ENCODE measurements around the gene ZNRF4.

The ZNRF4 gene

DNA sequence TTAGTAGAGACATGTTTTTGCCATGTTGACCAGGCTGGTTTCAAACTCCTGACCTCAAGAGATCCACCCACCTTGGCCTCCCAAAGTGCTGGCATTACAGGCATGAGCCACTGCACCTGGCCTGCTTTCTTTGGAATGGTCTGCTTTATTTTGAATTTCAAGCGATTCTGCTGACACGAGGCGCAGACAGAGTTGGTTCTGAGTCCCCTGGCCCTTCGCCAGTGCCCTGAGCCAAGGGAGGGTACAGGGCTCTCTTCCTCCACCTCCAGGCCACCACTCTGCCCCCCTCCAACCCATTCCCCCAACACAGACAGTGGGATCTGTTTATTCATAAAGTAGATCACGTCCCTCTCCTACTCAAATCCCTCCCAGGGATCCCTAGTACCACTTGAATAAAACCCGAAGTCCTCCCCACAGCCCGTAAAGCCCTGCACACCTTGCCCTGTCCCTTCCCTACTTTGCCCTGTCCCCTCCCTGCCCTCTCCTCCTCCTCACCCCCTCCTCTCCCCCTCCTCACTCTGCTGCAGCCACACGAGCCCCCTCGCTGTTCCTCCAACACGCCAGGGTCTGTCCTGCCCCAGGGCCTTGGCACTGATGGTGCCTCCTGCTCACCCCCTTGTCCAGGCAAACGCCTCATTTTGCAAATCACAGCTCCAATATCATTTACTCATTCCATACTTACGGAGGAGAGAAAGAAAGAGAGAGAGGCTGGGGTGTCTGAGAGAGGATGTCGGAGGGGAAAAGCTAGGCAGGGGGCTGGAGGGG is 22.4 kb downstream of the ZNRF4 start:
- DNase-seq (ENCODE audit: low read depth, low spot score): no peak
- CTCF ChIA-PET: no interaction called here
- POLR2A ChIA-PET: no interaction called here
- no peak overlapping the region for H3K4me3 ChIP-seq (ENCODE audit: low read depth, low read length)
- TF ChIP-seq, protein P1, sequence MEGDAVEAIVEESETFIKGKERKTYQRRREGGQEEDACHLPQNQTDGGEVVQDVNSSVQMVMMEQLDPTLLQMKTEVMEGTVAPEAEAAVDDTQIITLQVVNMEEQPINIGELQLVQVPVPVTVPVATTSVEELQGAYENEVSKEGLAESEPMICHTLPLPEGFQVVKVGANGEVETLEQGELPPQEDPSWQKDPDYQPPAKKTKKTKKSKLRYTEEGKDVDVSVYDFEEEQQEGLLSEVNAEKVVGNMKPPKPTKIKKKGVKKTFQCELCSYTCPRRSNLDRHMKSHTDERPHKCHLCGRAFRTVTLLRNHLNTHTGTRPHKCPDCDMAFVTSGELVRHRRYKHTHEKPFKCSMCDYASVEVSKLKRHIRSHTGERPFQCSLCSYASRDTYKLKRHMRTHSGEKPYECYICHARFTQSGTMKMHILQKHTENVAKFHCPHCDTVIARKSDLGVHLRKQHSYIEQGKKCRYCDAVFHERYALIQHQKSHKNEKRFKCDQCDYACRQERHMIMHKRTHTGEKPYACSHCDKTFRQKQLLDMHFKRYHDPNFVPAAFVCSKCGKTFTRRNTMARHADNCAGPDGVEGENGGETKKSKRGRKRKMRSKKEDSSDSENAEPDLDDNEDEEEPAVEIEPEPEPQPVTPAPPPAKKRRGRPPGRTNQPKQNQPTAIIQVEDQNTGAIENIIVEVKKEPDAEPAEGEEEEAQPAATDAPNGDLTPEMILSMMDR (IDR thresholded peaks at IDR 0.05; ENCODE audit: insufficient read depth, low read length, missing control alignments): no peak

DNA sequence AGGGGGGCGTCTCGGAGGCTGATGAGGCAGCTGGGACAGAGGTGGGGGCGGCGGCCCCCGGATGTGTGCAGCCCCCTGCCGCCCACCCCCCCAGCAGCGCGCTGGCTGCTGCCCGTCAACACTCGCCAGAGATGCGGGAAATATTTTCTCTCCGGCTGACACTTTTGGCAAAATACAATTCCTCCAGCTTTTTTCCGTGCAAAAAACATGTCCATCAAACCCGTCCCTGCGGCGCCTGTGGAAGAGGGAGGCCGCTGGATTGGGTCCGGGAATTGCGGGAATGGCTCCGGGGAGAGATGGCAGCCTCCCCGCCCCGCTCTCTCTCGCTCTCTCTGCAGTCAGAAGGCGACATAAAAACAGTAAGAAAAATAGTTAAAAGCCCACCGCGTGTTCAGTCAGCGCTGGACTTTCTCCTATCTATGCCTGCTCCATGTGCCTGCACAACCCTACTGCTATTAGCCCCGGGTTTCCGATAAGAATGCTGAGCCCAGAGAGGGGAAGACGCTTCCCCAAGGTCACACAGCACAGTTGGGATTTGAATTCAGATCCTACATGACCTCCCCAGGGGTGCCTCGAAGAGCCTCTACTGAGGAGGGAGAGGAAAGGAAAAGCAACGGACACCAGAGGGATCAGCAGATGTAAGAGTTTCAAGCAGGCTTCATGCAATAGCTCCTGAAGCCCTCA is 23.2 kb downstream of the ZNRF4 start:
- no peak for DNase-seq (ENCODE audit: low read depth, low spot score)
- H3K4me3 ChIP-seq (ENCODE audit: low read depth, low read length): no peak overlapping the region
- TF ChIP-seq, protein P1 (IDR thresholded peaks at IDR 0.05; ENCODE audit: insufficient read depth, low read length, missing control alignments): no peak
- ChIA-PET POLR2A (no interaction called here), CTCF (no interaction called here)

DNA sequence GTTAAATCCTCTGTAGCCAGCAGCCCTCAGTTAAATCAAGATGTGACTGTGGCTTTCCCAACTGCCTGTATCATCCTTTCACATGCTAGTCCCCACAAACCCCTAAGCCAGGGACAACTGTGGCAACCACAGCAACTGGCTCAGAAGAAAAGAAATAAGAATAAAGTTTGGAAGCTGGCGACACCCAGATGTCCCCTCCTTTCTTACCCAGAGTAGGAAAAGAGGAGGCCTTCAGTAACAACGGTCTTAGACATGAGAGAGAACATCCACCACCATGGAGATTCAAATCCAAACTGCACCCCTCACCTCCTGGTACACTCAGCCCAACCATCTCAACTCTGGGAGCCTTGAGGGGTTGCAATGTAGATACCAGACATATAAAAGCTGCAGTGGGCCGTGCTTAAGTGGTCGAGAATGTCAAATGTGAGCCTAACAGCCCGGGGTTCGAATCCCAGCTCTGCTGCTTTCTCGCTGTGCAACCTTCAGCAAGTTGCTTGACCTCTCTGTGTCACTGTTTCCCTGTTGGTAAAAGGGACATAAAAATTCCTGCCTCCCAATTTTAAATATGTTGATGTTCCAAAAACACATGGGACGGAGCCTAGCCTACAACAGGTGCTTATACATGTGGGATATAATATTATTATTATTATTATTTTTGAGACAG is 23.8 kb downstream of the ZNRF4 start:
- CTCF ChIA-PET: no interaction called here
- TF ChIP-seq, protein P1 (IDR thresholded peaks at IDR 0.05; ENCODE audit: insufficient read depth, low read length, missing control alignments): no peak
- H3K4me3 ChIP-seq (ENCODE audit: low read depth, low read length): no peak overlapping the region
- POLR2A ChIA-PET: no interaction called here
- DNase-seq (ENCODE audit: low read depth, low spot score): no peak

DNA sequence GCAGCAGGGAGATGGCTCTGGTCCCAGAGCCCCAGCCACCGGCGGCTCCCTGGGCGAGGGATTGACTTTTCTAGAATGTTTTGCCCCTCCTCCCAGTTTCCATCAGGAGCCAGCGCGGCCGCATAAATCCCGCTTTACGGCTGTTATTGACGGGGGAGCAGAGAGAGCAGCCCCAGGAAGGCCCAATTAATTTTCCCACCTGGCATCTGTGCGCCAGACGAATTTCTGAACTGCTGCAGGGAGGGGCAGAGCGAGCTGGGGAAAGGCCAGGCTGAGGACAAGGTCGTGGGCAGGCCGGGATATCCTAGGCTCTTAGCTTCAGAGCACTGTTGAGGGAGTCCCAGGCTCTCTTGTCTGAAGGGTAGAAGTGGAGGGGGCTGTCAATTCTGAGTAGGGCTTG is 24.7 kb downstream of the ZNRF4 start:
- no peak overlapping the region for H3K4me3 ChIP-seq (ENCODE audit: low read depth, low read length)
- TF ChIP-seq, protein P1 (IDR thresholded peaks at IDR 0.05; ENCODE audit: insufficient read depth, low read length, missing control alignments): no peak
- DNase-seq (ENCODE audit: low read depth, low spot score): no peak
- CTCF ChIA-PET: interaction anchor here (1.0 kb wide), 1 partner anchor 8 kb away, joined by 3 read pairs; no protein-coding TSS in a partner anchor
- POLR2A ChIA-PET: no interaction called here

DNA sequence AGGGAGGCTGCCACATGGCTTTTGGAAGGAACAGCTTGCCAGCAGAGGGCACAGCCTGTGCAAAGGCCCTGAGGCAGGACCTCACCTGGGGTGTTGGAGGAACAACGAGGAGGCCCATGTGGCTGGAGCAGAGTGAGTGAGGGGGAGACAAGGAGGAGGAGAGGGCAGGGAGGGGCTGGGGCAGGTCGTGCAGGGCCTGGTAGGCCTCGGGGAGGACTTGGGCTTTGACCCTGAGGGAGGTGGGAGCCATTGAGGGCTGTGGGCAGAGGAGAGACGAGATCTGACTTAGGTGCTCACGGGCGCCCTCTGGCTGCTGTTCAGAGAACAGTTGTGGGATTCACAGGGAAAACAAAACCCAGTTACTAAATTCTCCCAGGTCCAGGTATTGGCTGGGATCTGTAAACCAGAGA is 25.2 kb downstream of the ZNRF4 start:
- DNase-seq (ENCODE audit: low read depth, low spot score): no peak
- no peak overlapping the region for H3K4me3 ChIP-seq (ENCODE audit: low read depth, low read length)
- TF ChIP-seq, protein P1 (IDR thresholded peaks at IDR 0.05; ENCODE audit: insufficient read depth, low read length, missing control alignments): peak; percentile 21
- POLR2A ChIA-PET: no interaction called here
- CTCF ChIA-PET: interaction anchor here (1.0 kb wide), 1 partner anchor 9 kb away, joined by 3 read pairs; no protein-coding TSS in a partner anchor

DNA sequence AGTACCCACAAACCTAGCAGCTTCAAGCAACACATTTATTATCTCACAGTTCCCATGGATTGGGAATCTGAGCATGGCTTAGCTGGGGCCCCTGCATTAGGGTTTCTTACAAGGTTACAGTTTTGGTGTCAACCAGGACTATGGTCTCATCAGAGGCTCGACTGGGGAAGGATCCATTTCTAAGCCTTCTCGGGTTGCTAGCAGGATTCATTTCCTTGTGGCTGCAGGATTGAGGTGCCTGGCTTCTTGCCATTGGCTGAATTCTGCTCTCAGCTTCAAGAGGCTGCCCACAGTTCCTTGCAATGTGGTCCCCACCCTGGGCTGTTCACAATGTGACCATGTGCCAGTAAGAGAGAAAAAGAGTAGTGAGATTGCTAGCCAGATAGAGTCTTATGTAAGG is 26.7 kb downstream of the ZNRF4 start:
- TF ChIP-seq, protein P1 (IDR thresholded peaks at IDR 0.05; ENCODE audit: insufficient read depth, low read length, missing control alignments): no peak
- DNase-seq (ENCODE audit: low read depth, low spot score): no peak
- CTCF ChIA-PET: interaction anchor here (1.0 kb wide), 1 partner anchor 9 kb away, joined by 3 read pairs; no protein-coding TSS in a partner anchor
- POLR2A ChIA-PET: no interaction called here
- no peak overlapping the region for H3K4me3 ChIP-seq (ENCODE audit: low read depth, low read length)

All from AG04449 (cell line).